ENCODE data around the gene NPTX1.

DNA sequence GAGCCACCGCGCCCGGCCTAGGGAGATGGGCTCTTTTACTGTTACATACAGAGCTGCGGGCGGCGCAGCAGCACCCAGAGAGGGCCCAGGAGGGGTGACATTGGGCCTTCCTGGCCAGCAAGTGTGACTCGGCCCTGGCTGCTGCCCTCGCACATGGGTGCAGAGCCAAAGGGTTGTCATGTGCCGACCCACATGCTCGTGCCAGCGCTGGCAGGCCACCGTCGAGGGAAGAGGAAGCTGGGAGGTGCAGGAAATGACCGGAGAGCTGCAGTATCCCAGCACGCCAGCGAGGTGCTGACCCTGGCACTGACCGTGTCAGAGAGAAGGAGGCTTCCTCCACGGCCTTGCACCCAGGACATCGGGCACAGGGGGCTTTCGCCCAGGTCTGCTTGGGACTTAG is 53.4 kb downstream of the NPTX1 start:
- no peak for TF ChIP-seq CTCF (IDR thresholded peaks at IDR 0.05; ENCODE audit: poor library complexity, severe bottlenecking)
- no peak for TF ChIP-seq POLR2AphosphoS5 (IDR thresholded peaks at IDR 0.05)
- TF ChIP-seq, protein P1, sequence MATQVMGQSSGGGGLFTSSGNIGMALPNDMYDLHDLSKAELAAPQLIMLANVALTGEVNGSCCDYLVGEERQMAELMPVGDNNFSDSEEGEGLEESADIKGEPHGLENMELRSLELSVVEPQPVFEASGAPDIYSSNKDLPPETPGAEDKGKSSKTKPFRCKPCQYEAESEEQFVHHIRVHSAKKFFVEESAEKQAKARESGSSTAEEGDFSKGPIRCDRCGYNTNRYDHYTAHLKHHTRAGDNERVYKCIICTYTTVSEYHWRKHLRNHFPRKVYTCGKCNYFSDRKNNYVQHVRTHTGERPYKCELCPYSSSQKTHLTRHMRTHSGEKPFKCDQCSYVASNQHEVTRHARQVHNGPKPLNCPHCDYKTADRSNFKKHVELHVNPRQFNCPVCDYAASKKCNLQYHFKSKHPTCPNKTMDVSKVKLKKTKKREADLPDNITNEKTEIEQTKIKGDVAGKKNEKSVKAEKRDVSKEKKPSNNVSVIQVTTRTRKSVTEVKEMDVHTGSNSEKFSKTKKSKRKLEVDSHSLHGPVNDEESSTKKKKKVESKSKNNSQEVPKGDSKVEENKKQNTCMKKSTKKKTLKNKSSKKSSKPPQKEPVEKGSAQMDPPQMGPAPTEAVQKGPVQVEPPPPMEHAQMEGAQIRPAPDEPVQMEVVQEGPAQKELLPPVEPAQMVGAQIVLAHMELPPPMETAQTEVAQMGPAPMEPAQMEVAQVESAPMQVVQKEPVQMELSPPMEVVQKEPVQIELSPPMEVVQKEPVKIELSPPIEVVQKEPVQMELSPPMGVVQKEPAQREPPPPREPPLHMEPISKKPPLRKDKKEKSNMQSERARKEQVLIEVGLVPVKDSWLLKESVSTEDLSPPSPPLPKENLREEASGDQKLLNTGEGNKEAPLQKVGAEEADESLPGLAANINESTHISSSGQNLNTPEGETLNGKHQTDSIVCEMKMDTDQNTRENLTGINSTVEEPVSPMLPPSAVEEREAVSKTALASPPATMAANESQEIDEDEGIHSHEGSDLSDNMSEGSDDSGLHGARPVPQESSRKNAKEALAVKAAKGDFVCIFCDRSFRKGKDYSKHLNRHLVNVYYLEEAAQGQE (IDR thresholded peaks at IDR 0.05; ENCODE audit: borderline replicate concordance), result no peak
- no peak for TF ChIP-seq MXI1 (conservative IDR thresholded peaks at IDR 0.05; ENCODE audit: poor library complexity, severe bottlenecking)
- no peak for TF ChIP-seq EZH2 (IDR thresholded peaks at IDR 0.05; ENCODE audit: borderline replicate concordance, insufficient read depth, low read length, poor library complexity, severe bottlenecking)
- TF ChIP-seq RAD21 (conservative IDR thresholded peaks at IDR 0.05), result no peak

Measured in neural cell (in vitro differentiated cells).